Nephron progenitor cell (in vitro differentiated cells): ENCODE results near the gene SRGAP3.
A peak's percentile ranks its signal among the peaks of the same experiment; 100 is the strongest.

ENCODE experiments used
- DNase-seq: peaks from one replicate; pipeline ENCODE4 v3.0.0; 2021
- H3K27ac Mint-ChIP-seq: 2 replicates; pipeline ENCODE4 v1.8.0; 2021; ENCODE audit warnings: mild to moderate bottlenecking, moderate library complexity, mixed read lengths
- H3K27me3 Mint-ChIP-seq: 2 replicates; pipeline ENCODE4 v1.8.0; 2021; ENCODE audit warnings: mild to moderate bottlenecking, low read depth, mixed read lengths; ENCODE audit not compliant: poor library complexity
- H3K36me3 Mint-ChIP-seq: 2 replicates; pipeline ENCODE4 v1.8.0; 2021; ENCODE audit warnings: low read depth, mixed read lengths
- H3K4me1 Mint-ChIP-seq: 2 replicates; pipeline ENCODE4 v1.8.0; 2021; ENCODE audit warnings: mixed read lengths
- H3K4me3 Mint-ChIP-seq: 2 replicates; pipeline ENCODE4 v1.8.0; 2021; ENCODE audit warnings: mild to moderate bottlenecking, moderate library complexity, mixed read lengths
- H3K9me3 Mint-ChIP-seq: 2 replicates; pipeline ENCODE4 v1.8.0; 2021; ENCODE audit warnings: mild to moderate bottlenecking, moderate library complexity, mixed read lengths
- TF ChIP-seq, protein P1 (sequence below): fragments of 200-600 bp; sonication (generic); IDR thresholded peaks from 2 replicates; pipeline ENCODE4 v1.5.0; 2021; ENCODE audit warnings: antibody characterized with exemption

Gene SRGAP3

DNA sequence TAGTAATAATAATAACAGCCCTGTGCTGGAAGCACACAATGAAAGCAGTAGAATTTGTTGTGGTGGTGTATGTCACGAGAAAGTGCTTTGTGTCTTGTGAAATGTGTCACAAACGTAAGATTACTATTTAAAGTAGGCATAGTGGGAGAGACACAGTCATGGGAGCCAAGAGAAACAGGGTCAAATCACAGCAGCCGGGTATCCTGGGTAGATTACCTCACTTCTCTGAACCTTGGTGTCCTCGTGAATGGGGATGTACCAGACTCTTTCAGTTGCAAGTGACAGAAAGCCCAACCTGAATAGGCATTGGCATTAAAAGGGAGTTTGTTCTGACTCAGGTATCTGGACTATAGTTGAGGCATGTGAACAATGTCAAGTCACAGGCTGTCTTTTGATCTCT is 29.1 kb upstream of the SRGAP3 start:
- peaks cover 37% of the 10 kb centered on the region for H3K4me1 Mint-ChIP-seq
- TF ChIP-seq, protein P1, sequence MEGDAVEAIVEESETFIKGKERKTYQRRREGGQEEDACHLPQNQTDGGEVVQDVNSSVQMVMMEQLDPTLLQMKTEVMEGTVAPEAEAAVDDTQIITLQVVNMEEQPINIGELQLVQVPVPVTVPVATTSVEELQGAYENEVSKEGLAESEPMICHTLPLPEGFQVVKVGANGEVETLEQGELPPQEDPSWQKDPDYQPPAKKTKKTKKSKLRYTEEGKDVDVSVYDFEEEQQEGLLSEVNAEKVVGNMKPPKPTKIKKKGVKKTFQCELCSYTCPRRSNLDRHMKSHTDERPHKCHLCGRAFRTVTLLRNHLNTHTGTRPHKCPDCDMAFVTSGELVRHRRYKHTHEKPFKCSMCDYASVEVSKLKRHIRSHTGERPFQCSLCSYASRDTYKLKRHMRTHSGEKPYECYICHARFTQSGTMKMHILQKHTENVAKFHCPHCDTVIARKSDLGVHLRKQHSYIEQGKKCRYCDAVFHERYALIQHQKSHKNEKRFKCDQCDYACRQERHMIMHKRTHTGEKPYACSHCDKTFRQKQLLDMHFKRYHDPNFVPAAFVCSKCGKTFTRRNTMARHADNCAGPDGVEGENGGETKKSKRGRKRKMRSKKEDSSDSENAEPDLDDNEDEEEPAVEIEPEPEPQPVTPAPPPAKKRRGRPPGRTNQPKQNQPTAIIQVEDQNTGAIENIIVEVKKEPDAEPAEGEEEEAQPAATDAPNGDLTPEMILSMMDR, result no peak
- no peaks in the 10 kb centered on the region for H3K36me3 Mint-ChIP-seq
- peaks cover 9% of the 10 kb centered on the region for H3K27me3 Mint-ChIP-seq
- no peak for DNase-seq
- no peak overlapping the region for H3K27ac Mint-ChIP-seq
- no peak overlapping the region for H3K4me3 Mint-ChIP-seq
- no peaks in the 10 kb centered on the region for H3K9me3 Mint-ChIP-seq

DNA sequence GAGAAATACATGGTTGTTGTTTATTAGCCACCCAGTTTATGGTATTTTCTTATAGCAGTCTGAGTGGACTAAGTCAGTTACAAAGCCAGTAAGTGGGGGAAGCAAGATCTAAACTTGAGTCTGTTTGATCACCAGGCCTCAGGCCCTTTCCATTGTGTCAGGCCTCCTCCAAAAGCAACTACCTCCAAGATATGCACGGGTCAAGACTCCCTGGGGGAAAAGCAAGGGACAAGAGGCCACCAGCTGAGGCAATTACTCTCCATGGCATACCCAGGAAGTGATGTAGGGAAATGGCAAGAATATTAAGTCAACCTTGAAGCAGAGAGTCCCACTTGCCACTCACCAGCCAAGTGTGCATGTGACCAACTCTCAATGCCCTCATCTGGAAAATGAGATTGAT is 28.6 kb upstream of the SRGAP3 start:
- no peak overlapping the region for H3K27ac Mint-ChIP-seq

DNA sequence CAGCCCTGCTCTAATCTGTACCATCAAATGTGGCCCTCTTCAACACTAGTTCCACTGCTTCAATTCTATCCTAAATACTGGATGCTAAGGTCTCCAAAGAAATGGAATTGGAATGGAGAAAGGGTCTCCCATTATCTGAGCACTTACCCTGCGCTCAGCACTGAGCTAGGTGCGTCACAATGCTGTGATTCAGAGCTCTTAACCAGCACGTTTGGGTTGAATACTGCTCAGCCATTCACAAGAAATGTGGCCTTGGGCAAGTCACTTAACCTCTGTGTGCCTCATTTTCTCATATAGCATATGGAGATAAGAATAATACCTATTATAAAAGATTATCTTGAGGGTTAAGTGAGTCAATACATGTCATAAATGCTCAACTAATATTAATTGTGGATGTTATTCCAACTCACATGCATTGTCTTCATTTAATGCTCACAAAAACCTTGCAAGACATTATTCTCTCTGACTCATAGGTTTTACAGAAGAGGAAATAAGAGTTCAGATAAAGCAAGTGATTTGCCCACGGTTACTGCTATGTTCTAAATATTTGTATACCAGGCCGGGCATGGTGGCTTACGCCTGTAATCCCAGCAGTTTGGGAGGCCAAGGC is 27.4 kb upstream of the SRGAP3 start:
- DNase-seq, result no peak
- H3K36me3 Mint-ChIP-seq, result no peaks in the 10 kb centered on the region
- no peaks in the 10 kb centered on the region for H3K9me3 Mint-ChIP-seq
- H3K27me3 Mint-ChIP-seq, result peaks cover 12% of the 10 kb centered on the region
- H3K27ac Mint-ChIP-seq, result no peak overlapping the region
- peaks cover 37% of the 10 kb centered on the region for H3K4me1 Mint-ChIP-seq
- no peak overlapping the region for H3K4me3 Mint-ChIP-seq
- TF ChIP-seq, protein P1, result no peak

More for the DNA sequence above, 28.6 kb upstream of the SRGAP3 start:
- peaks cover 37% of the 10 kb centered on the region for H3K4me1 Mint-ChIP-seq
- H3K9me3 Mint-ChIP-seq, result no peaks in the 10 kb centered on the region
- DNase-seq, result no peak
- TF ChIP-seq, protein P1, result no peak
- no peak overlapping the region for H3K4me3 Mint-ChIP-seq
- peaks cover 9% of the 10 kb centered on the region for H3K27me3 Mint-ChIP-seq
- no peaks in the 10 kb centered on the region for H3K36me3 Mint-ChIP-seq

DNA sequence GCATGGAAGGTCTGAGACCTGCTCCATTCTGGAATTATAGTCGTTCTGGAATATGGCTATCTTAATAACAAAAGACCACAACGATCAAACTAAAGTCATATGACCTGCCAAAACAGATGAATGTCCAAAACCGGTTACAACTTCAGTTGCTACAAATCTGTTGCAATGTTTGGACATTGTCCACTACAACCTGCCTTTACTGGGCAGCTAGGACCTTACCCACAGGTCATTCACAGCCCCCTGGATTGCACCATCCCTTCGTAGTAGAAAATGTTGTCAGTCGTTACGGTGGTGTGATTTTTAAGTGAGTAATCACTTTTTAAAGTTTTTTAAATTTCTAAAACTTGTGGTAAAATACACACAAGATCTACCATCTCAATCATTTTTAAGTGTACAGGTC is 22.5 kb upstream of the SRGAP3 start:
- no peak overlapping the region for H3K27ac Mint-ChIP-seq
- H3K27me3 Mint-ChIP-seq, result peaks cover 17% of the 10 kb centered on the region
- TF ChIP-seq, protein P1, result no peak
- H3K36me3 Mint-ChIP-seq, result no peaks in the 10 kb centered on the region
- H3K4me1 Mint-ChIP-seq, result peaks cover 29% of the 10 kb centered on the region
- DNase-seq, result no peak
- H3K4me3 Mint-ChIP-seq, result no peak overlapping the region
- no peaks in the 10 kb centered on the region for H3K9me3 Mint-ChIP-seq

DNA sequence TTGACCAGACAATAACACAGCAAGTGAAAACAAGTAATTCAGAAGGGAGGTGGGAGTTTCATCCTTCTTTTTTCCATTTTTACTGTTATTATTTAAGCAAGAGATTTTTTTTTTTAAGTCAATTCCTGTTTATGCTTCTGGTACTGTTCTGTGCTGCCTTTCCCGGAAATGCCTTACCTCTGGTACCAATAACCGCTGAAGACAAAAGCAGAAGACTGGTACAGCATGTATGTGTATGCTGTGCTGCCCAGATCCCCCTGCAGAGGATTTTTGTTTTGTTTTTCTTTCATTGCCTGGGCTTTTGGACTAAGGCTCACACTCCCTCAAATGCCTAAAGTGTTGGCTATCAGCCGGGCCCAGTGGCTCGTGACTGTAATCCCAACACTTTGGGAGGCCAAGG is 21.3 kb upstream of the SRGAP3 start:
- peaks cover 29% of the 10 kb centered on the region for H3K4me1 Mint-ChIP-seq
- DNase-seq, result no peak
- H3K36me3 Mint-ChIP-seq, result no peaks in the 10 kb centered on the region
- peak overlapping the region; percentile 54 for H3K27ac Mint-ChIP-seq
- H3K27me3 Mint-ChIP-seq, result peaks cover 17% of the 10 kb centered on the region
- no peaks in the 10 kb centered on the region for H3K9me3 Mint-ChIP-seq
- H3K4me3 Mint-ChIP-seq, result no peak overlapping the region
- TF ChIP-seq, protein P1, result no peak

DNA sequence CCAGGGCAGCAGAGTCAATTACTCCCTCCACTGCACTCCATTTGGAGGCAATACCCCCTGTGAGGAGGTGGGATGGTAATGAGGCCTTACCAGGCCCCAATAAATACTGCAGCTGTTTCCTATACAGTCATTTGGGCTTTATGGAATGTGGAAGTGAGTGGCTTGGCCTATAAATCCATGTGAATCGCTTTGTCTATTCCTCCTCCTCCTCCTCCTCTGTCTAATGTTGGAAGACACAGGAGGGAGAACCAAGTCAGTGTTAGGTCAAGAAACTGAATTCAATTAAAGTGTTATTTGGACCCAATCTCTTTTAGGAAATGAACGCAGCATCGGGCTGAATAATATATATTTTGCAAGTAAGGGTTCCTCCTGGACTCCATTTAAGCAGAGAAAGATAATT is 17.3 kb upstream of the SRGAP3 start:
- TF ChIP-seq, protein P1, result no peak
- DNase-seq, result no peak

More for the DNA sequence above, 17.3 kb upstream of the SRGAP3 start:
- Mint-ChIP-seq H3K36me3 (peaks cover 7% of the 10 kb centered on the region), H3K4me3 (no peak overlapping the region), H3K9me3 (peaks cover 37% of the 10 kb centered on the region), H3K4me1 (peaks cover 19% of the 10 kb centered on the region), H3K27ac (no peak overlapping the region), H3K27me3 (peaks cover 14% of the 10 kb centered on the region)
